IMR-90 (cell line): ENCODE data around the gene ZSWIM8. TPM values are rescaled to one million over a fixed set of nuclear protein-coding genes. Genes with fewer than 3 reads are reported as not detected.

ENCODE experiments used
- ATAC-seq: fragments of 200-7000 bp; cut with Tn5 transposase; 2 replicates; pipeline ENCODE4 v1.9.1; 2020; ENCODE audit warnings: low read depth, mild to moderate bottlenecking, moderate library complexity
- BruUV-seq: library from RNA; stranded (reverse); fragments of 400-500 nt; replicated peaks from 2 replicates; lab custom pipeline; 2021; lab: Mats Ljungman, UMichigan
- CTCF ChIA-PET: fragments of 300-600 bp; formaldehyde crosslinking; extraction: SDS; loops from one replicate; lab custom pipeline; 2021; ENCODE audit warnings: antibody characterized with exemption; lab: Yijun Ruan, JAX
- POLR2A ChIA-PET: fragments of 300-600 bp; sonication (Branson Sonifier 250); formaldehyde crosslinking; loops from one replicate; lab custom pipeline; 2022; ENCODE audit warnings: antibody characterized with exemption; ENCODE audit not compliant: unreplicated experiment; lab: Charles Lee
- DNase-seq: peaks from one replicate; pipeline ENCODE4 v3.0.0; 2013
- H2AFZ ChIP-seq: replicated peaks from 2 replicates; pipeline ENCODE3; 2013; ENCODE audit warnings: low read length, mild to moderate bottlenecking; ENCODE audit not compliant: poor library complexity
- H2AK5ac ChIP-seq: 2 replicates; pipeline ENCODE4 v1.6.1; 2013; ENCODE audit warnings: low read depth, low read length, inconsistent platforms
- H2AK9ac ChIP-seq: replicated peaks from 2 replicates; pipeline ENCODE3; 2013; ENCODE audit warnings: mild to moderate bottlenecking, low read depth, low read length, moderate library complexity; ENCODE audit not compliant: poor library complexity
- H2BK120ac ChIP-seq: 2 replicates; pipeline ENCODE4 v1.6.1; 2013; ENCODE audit warnings: low read depth, low read length, inconsistent platforms
- H2BK15ac ChIP-seq: 3 replicates; pipeline ENCODE4 v1.6.1; 2013; ENCODE audit warnings: low read depth, low read length, inconsistent platforms
- H2BK20ac ChIP-seq: 2 replicates; pipeline ENCODE4 v1.6.1; 2013; ENCODE audit warnings: low read depth, mild to moderate bottlenecking, inconsistent platforms, low read length, moderate library complexity
- H2BK5ac ChIP-seq: 2 replicates; pipeline ENCODE4 v1.6.1; 2013; ENCODE audit warnings: mild to moderate bottlenecking, low read depth, low read length, inconsistent platforms; ENCODE audit not compliant: poor library complexity, severe bottlenecking
- H3K14ac ChIP-seq: replicated peaks from 2 replicates; pipeline ENCODE4 v1.6.1; 2013; ENCODE audit warnings: low read depth, low read length, inconsistent platforms
- H3K18ac ChIP-seq: 2 replicates; pipeline ENCODE4 v1.6.1; 2013; ENCODE audit warnings: low read depth, low read length, control low read depth
- H3K23ac ChIP-seq: 2 replicates; pipeline ENCODE4 v1.6.1; 2013; ENCODE audit warnings: low read depth, low read length, inconsistent platforms
- H3K27ac ChIP-seq: 2 replicates; pipeline ENCODE4 v1.5.1; 2013; ENCODE audit warnings: mild to moderate bottlenecking, control low read depth, low read length; ENCODE audit not compliant: insufficient read depth
- H3K27me3 ChIP-seq: 2 replicates; pipeline ENCODE4 v1.6.1; 2013; ENCODE audit warnings: low read length; ENCODE audit not compliant: control insufficient read depth, insufficient read depth
- H3K36me3 ChIP-seq: 2 replicates; pipeline ENCODE4 v1.6.1; 2013; ENCODE audit warnings: low read length, mixed read lengths; ENCODE audit not compliant: control insufficient read depth, insufficient read depth
- H3K4ac ChIP-seq: 2 replicates; pipeline ENCODE4 v1.6.1; 2013; ENCODE audit warnings: low read depth, low read length, inconsistent platforms
- H3K4me1 ChIP-seq: 2 replicates; pipeline ENCODE4 v1.6.1; 2013; ENCODE audit warnings: low read length, mixed read lengths; ENCODE audit not compliant: control insufficient read depth, insufficient read depth
- H3K4me2 ChIP-seq: 2 replicates; pipeline ENCODE4 v1.6.1; 2013; ENCODE audit warnings: low read depth, mild to moderate bottlenecking, control low read depth, low read length, moderate library complexity
- H3K4me3 ChIP-seq: 2 replicates; pipeline ENCODE4 v1.5.1; 2013; ENCODE audit warnings: low read depth, mild to moderate bottlenecking, control low read depth, low read length, moderate library complexity; ENCODE audit not compliant: insufficient read depth
- H3K56ac ChIP-seq: 2 replicates; pipeline ENCODE4 v1.6.1; 2013; ENCODE audit warnings: low read length, inconsistent platforms; ENCODE audit not compliant: insufficient read depth; ENCODE audit errors: extremely low read depth
- H3K79me1 ChIP-seq, 2 experiments: 2 replicates each; pipeline ENCODE4 v1.6.1; 2013; ENCODE audit warnings: low read length in 2 of 2, inconsistent platforms in 1 of 2, low read depth in 1 of 2
- H3K9ac ChIP-seq: 2 replicates; pipeline ENCODE4 v1.6.1; 2013; ENCODE audit warnings: low read depth, low read length, control low read depth
- H3K9me1 ChIP-seq: 2 replicates; pipeline ENCODE4 v1.6.1; 2013; ENCODE audit warnings: low read length, inconsistent platforms; ENCODE audit not compliant: insufficient read depth
- H3K9me3 ChIP-seq: 2 replicates; pipeline ENCODE4 v1.6.1; 2013; ENCODE audit warnings: low read length; ENCODE audit not compliant: control insufficient read depth, insufficient read depth
- H4K20me1 ChIP-seq: 2 replicates; pipeline ENCODE4 v1.6.1; 2013; ENCODE audit warnings: low read length, inconsistent platforms; ENCODE audit not compliant: insufficient read depth
- H4K5ac ChIP-seq: 2 replicates; pipeline ENCODE4 v1.6.1; 2013; ENCODE audit warnings: mild to moderate bottlenecking, low read depth, low read length, control low read depth
- H4K8ac ChIP-seq, 2 experiments: 2 replicates each; pipeline ENCODE4 v1.6.1; 2013; ENCODE audit warnings: low read depth in 2 of 2, low read length in 2 of 2, control low read depth in 1 of 2, inconsistent platforms in 1 of 2
- H4K91ac ChIP-seq: 2 replicates; pipeline ENCODE4 v1.6.1; 2013; ENCODE audit warnings: low read depth, low read length, inconsistent platforms; ENCODE audit not compliant: insufficient read depth
- BHLHE40 ChIP-seq: fragments of 150-350 bp; IDR thresholded peaks from 2 replicates; pipeline ENCODE4 v1.6.1; 2016; ENCODE audit warnings: mild to moderate bottlenecking, low read depth, low read length
- CHD1 ChIP-seq: IDR thresholded peaks from 2 replicates; pipeline ENCODE4 v1.6.1; 2012; ENCODE audit warnings: low read depth, low read length, improper control_type of control experiment
- FOS ChIP-seq: fragments of 150-350 bp; IDR thresholded peaks from 2 replicates; pipeline ENCODE4 v1.6.1; 2016; ENCODE audit warnings: low read depth, low read length
- MAZ ChIP-seq: IDR thresholded peaks from 2 replicates; pipeline ENCODE4 v1.6.1; 2012; ENCODE audit warnings: low read depth, mild to moderate bottlenecking, low read length, improper control_type of control experiment, moderate library complexity, borderline replicate concordance
- NFE2L2 ChIP-seq: fragments of 150-350 bp; IDR thresholded peaks from 2 replicates; pipeline ENCODE4 v1.6.1; 2016; ENCODE audit warnings: low read depth, mild to moderate bottlenecking, low read length
- RFX5 ChIP-seq: IDR thresholded peaks from 2 replicates; pipeline ENCODE4 v1.8.0; 2012; ENCODE audit warnings: low read depth, mild to moderate bottlenecking, low read length, moderate library complexity
- SMC3 ChIP-seq: fragments of 150-350 bp; IDR thresholded peaks from 2 replicates; pipeline ENCODE4 v1.6.1; 2016; ENCODE audit warnings: low read depth, mild to moderate bottlenecking, antibody characterized with exemption, low read length, moderate library complexity
- USF2 ChIP-seq: fragments of 150-350 bp; IDR thresholded peaks from 2 replicates; pipeline ENCODE4 v1.6.1; 2017; ENCODE audit warnings: mild to moderate bottlenecking, antibody characterized with exemption, low read length, low read depth
- WGBS, 2 experiments: methylation state at CpG; one replicate each; pipeline versions ENCODE4 v1.1.5 to v1.1.7; 2013; ENCODE audit warnings: missing lambda C conversion rate in 2 of 2; ENCODE audit not compliant: insufficient read length in 1 of 2; ENCODE audit errors: extremely low coverage in 2 of 2; 5-methylcytosine and 5-hydroxymethylcytosine counted together
- dilution Hi-C: fragments of 300-500 bp; cut with HindIII; formaldehyde crosslinking; loops from one replicate; pipeline ENCODE4 v1.14.3; 2018; ENCODE audit warnings: low sequenced_read_pairs; ENCODE audit not compliant: unreplicated experiment
- in situ Hi-C: fragments of 300-500 bp; cut with MboI; formaldehyde crosslinking; loops from 3 replicates; pipeline ENCODE4 v1.14.3; 2019; ENCODE audit warnings: low sequenced_read_pairs, inconsistent platforms, mixed read lengths
- intact Hi-C: fragments of 100-400 bp; cut with micrococcal nuclease; formaldehyde crosslinking; loops from 2 replicates; pipeline ENCODE4 v1.10.0; 2022
- polyA plus RNA-seq, 3 experiments: library from polyadenylated mRNA; depleted of rRNA; stranded (reverse); fragments of >200 nt; gene quantifications; 2 replicates each; pipeline ENCODE4 v1.2.3, GENCODE V29; 2012; ENCODE audit warnings: low replicate concordance in 1 of 3
- total RNA-seq: library from RNA; depleted of rRNA; stranded (reverse); fragments of >200 nt; gene quantifications from 2 replicates; pipeline ENCODE4 v1.2.3, GENCODE V29; 2012

ZSWIM8 gene
- total and polyA plus RNA-seq, 2 of the 4 experiments (the other 2 are of a cell fraction): 16.8 to 103 TPM

- in situ Hi-C loops: no loop called here
- no peak for DNase-seq
These were observed 21.0 kb downstream of the ZSWIM8 start for GRCh38 chr10:73806176-73806950.

More at GRCh38 chr10:73806176-73806950, 21.0 kb downstream of the ZSWIM8 start:
- no peak for ATAC-seq
- H3K4me3 ChIP-seq: no peak overlapping the region
- TF ChIP-seq RFX5 (no peak), CHD1 (no peak), MAZ (no peak), SMC3 (no peak), NFE2L2 (no peak), BHLHE40 (no peak), USF2 (no peak), FOS (no peak)
- H2BK15ac ChIP-seq: no peak overlapping the region
- dilution Hi-C loops: no loop called here
- H3K23ac ChIP-seq: no peak overlapping the region
- H3K18ac ChIP-seq: no peak overlapping the region
- peaks cover 14 to 50% of the 10 kb centered on the region in 2 experiments for H3K79me1 ChIP-seq
- no peaks in the 10 kb centered on the region for H3K27me3 ChIP-seq
- no peaks in the 10 kb centered on the region for H4K20me1 ChIP-seq
- H3K9me3 ChIP-seq: no peaks in the 10 kb centered on the region
- H3K4ac ChIP-seq: no peak overlapping the region
- BruUV-seq: no TSS peak
- POLR2A ChIA-PET: no interaction called here
- 100% methylated on average over 6 of the region's 14 CpGs; no CpG with 5 or more reads in 1 of the 2 experiments for WGBS, 2 experiments
- H3K4me1 ChIP-seq: 0 out of 2 replicates have a peak, but pooled peaks cover 2% of the 10 kb centered on the region
- H4K5ac ChIP-seq: no peak overlapping the region
- no peak overlapping the region for H2AK9ac ChIP-seq
- CTCF ChIA-PET: no interaction called here
- no peak overlapping the region for H2BK5ac ChIP-seq
- H3K27ac ChIP-seq: no peak overlapping the region
- no peak overlapping the region for H3K14ac ChIP-seq
- peaks cover 16% of the 10 kb centered on the region for H3K9me1 ChIP-seq
- H2BK20ac ChIP-seq: no peak overlapping the region
- no peak overlapping the region for H3K4me2 ChIP-seq
- no peak overlapping the region for H2AFZ ChIP-seq
- H2AK5ac ChIP-seq: no peak overlapping the region
- intact Hi-C loops: no loop called here
- no peak overlapping the region for H3K56ac ChIP-seq
- H2BK120ac ChIP-seq: no peak overlapping the region
- H3K9ac ChIP-seq: no peak overlapping the region
- no peak overlapping the region for H4K91ac ChIP-seq
- H4K8ac ChIP-seq: no peak overlapping the region
- H3K36me3 ChIP-seq: peaks cover 58% of the 10 kb centered on the region
